GM18508 (cell line): ENCODE measurements around the gene FAP.

ENCODE experiments used
- ATAC-seq: cut with Tn5 transposase; IDR thresholded peaks from one replicate; pipeline ENCODE4 v1.9.1; 2021; ENCODE audit warnings: moderate number of reproducible peaks; ENCODE audit not compliant: insufficient read depth, unreplicated experiment

FAP gene

GRCh38 chr2:162197069-162197825, 46.0 kb downstream of the FAP start:
- ATAC-seq, result no peak

DNA sequence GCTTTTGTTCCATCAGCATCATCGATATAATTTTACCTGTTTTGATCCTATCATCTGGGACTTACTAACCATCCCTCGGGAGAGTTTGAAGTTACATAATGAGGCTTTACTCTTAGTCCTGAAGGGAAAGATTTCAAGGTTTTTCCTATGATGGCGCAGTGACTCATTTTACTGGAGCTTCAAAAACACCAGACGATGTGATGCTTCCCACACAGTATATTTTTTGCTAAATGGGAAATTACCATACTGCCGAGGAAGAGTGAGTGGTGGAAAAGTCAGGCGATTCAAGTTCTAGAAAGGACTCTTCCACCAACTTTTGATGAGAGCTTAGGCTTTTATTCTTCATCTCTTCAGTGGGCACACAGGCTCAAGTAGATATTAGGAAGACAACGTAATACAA, 46.6 kb downstream of the FAP start:
- no peak for ATAC-seq

GRCh38 chr2:162188451-162188850, 54.8 kb downstream of the FAP start:
- no peak for ATAC-seq

DNA sequence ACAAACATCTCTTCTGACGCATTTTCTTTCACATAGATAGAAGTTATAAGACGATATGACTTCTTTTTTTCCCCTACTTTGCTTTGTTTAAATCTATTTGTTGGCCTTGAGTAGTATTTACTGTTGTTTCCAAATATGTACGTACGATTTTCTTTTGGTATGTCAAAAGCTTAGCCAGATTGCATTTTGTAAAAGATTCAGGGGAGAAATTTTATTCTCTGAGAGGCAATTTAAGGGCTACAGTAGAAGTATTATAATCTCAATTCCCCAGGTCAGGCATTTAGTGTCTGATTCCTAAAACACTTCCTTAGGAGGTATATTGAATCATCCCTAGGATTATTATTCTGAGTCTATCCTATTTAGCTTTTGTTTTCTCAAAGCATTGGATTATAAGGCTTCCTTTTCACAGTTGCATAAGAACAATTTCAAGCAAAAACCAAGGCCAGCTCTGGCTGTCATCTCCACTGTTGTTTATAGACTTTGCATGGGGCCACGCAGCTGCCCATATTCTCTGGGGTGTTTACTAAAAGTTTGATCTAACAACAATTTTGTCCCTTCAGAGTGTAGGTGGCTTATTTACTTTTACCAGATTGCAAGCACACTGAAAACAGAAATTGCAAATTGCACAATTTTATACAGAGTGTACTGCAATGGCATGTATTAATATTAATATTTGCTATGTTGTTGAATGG, 57.6 kb downstream of the FAP start:
- no peak for ATAC-seq

GRCh38 chr2:162184821-162185450, 58.3 kb downstream of the FAP start:
- ATAC-seq, result no peak

GRCh38 chr2:162184359-162184758, 58.9 kb downstream of the FAP start:
- no peak for ATAC-seq

GRCh38 chr2:162182395-162182794, 60.9 kb downstream of the FAP start:
- no peak for ATAC-seq

DNA sequence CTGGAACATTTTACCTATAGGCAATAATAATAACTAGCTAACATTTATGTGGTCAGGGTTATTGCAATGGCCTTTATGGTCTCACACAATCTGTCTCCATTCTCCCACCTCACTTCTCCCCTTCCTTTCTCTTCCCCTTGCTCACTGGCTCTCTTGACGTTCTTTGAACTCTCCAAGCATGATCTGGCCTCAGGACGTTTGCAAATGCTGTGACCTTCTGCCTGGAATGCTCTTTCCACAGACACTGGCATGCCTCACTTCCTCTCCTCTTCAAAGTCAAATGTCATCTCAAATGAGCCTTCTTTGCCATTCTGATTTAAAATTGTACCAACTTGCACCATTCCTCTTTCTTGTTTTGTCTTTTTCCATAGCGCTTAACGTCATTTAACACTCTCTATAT, 65.9 kb downstream of the FAP start:
- no peak for ATAC-seq

DNA sequence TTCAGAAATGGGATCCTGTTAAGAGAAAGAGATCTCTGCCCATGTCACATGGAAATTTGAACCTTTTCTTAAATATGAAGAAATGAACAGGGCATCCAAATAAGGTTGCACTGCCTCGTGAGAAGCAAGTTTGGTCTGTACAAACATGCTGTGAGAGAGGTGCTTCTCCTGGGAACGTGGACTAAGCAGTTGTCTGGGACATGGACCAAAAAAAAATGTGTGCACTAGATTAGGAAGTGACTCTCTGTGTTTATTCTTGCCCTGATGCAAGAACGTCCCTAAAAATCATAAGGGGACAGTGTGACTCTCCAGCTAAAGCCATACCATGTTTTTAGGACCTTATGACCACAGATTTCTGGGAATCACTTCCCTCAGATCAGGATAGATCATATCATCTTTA, 67.5 kb downstream of the FAP start:
- ATAC-seq, result no peak

DNA sequence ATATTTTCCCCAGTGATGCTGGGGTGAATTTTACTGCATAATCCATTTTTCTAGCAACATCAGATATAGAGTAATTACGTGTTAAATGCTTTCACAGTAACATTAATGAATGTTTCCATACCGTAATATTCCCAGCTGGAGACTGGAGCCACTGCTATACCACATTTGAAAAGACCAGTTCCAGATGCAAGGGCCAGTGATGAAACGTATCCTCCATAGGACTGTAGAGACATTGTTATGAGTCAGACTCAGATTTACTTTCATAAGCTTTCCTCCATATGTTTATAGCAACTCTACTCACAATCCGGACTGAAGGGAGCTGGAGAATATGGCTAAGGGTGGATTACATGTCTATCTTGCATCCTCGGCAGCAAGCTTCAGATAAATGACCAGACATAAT, 68.5 kb downstream of the FAP start:
- no peak for ATAC-seq

- no peak for ATAC-seq
These were observed 70.4 kb downstream of the FAP start for GRCh38 chr2:162172802-162173370.

GRCh38 chr2:162166745-162167144, 76.5 kb downstream of the FAP start:
- no peak for ATAC-seq

DNA sequence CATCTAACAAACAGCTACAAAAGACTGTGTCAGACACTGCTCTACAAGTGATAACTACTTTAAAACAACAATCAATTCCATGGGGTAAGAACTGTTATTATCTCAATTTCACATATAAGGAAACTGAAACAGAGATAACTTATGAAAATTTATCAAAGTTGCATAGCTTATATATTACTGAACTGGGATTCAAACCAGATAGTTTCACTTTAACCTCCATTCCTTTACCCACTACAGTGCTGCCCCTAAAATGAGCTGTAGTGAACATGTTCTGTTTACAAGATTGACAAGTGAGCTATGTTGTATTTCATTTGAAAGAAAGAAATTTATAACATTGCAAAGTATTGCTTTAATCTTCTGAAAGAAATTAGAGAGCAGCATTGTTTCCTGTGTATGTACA, 77.1 kb downstream of the FAP start:
- ATAC-seq, result no peak

DNA sequence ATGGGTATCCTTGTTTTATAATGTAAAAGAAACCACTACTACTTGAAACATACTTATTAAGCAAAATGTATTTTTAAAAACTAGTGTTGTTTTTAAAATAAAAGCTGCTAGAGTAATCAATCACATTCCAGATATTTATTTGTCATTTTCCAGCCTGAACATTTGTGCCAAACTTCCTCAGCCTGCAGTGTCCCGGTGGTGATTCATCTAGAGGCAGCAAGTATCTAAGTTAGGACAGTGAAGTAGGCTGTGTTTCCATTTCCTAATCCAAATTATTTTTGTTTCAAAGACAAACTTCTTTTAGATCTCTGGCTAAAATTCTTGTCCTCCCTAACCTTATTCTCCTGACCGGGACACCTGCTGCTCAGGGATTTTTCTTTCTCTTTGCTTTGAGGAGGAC, 78.4 kb downstream of the FAP start:
- ATAC-seq, result no peak

- no peak for ATAC-seq
These were observed 83.8 kb downstream of the FAP start for GRCh38 chr2:162159446-162159845.

- ATAC-seq, result no peak
These were observed 87.1 kb downstream of the FAP start for GRCh38 chr2:162156149-162156548.

DNA sequence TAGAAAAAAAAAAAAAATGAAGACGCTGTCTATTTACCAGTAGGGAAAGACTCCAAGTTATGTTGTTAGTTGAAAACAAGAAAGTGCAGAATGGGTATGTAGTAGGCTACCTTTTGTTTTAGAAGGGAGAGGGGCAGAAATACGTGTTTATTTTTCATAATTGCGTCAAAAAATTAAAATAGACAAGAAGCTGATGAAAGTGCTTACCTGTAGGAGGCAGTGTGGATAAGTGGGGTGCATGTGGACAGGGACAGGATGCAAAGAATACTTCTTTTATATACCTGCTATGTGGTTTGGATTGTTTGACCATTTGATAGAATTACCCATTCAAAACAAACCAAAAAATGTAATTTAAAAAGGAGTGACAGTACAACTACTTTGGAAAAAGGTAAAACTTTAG, 88.2 kb downstream of the FAP start:
- ATAC-seq, result no peak

DNA sequence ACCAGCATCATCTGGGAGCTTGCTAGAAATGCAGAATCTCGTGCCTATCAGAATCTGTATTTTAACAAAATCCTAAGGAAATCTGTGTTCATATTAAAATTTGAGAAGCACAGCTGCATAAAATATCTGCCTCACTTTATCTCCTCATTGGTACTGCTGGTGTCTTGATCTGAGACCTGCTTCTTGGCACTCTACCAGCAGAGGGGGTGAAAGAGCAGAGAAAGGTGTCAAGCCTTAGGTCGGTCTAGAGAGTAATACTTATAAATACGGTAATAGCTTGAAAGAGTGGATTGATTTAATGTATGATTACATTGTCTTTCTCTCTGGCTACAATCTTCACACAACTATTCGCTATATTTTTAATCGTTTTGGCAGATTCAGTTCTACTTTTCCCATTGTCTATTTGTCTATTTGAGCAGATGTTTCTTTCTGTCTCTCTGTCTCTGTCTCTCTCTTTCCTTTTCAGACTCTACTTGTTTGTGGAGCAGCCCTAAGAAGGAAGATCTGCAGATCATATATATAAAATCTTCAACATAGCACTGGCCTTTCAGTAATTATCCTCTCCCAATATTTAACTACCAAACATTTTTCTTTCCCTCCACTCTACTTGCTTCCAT, 89.5 kb downstream of the FAP start:
- ATAC-seq, result peak; percentile 88

- ATAC-seq, result no peak
These were observed 91.1 kb downstream of the FAP start, which contains the start of gene GCG for GRCh38 chr2:162152147-162152546. TSS of gene GCG (minus strand) at chr2:162152247. CDS start at chr2:162149178, 3,069 bp downstream.

GRCh38 chr2:162149940-162150339, 93.3 kb downstream of the FAP start:
- no peak for ATAC-seq

DNA sequence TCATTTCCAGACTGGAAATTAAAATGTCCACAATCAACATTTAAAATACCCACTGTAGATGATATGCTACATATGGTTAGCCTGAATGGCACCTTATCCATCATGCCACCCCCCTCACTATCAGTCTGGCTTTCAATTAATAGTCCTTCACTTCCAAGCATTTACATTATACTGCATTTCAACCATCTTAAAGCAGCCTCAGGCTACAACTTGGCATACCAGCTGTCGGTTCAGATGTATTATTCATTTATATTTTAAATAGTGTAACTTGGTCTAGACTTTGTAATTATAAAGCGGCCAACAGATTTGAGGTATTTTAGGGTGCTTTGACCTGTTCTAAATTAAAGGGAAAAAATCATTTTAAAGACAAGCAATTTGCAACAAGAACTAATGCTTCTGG, 93.8 kb downstream of the FAP start:
- no peak for ATAC-seq
